ENCODE measurements around the gene ILDR2.

Gene ILDR2

DNA sequence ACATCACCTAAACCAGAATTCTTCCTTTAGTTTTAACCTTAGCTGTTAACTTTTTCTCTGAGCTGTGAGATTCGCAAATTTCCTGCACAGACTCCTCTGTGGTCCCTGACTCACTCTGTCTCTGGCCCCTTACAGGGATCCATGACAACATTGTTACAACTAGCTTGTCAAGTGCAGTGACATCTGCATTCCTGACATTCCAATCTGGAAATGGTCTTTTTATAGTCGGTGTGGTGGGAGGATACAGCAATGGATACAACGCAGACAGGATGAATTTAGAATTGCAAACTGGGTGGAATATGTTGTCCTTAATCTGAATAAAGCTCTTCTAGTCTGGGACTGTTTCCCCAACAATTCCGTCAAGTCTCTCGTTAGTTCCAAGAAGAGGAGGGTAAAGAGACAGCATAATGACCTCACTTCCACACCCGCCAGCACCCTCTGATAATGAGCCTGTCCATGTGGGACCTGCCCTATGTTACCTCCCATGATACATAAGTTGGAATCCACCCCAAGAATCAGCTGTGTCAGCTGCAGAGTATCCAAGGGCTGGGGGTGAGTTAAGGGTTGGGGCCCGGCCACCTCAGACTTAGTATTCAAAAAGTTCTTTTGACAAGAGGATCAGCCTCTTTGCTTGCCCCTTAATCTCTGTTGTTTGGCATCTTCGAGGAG is 49.4 kb downstream of the ILDR2 start:
- TF ChIP-seq, protein P1, sequence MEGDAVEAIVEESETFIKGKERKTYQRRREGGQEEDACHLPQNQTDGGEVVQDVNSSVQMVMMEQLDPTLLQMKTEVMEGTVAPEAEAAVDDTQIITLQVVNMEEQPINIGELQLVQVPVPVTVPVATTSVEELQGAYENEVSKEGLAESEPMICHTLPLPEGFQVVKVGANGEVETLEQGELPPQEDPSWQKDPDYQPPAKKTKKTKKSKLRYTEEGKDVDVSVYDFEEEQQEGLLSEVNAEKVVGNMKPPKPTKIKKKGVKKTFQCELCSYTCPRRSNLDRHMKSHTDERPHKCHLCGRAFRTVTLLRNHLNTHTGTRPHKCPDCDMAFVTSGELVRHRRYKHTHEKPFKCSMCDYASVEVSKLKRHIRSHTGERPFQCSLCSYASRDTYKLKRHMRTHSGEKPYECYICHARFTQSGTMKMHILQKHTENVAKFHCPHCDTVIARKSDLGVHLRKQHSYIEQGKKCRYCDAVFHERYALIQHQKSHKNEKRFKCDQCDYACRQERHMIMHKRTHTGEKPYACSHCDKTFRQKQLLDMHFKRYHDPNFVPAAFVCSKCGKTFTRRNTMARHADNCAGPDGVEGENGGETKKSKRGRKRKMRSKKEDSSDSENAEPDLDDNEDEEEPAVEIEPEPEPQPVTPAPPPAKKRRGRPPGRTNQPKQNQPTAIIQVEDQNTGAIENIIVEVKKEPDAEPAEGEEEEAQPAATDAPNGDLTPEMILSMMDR (IDR thresholded peaks at IDR 0.05; ENCODE audit: insufficient read depth, missing control alignments) = no peak
- DNase-seq (ENCODE audit: insufficient read length, low spot score) (no peak), FAIRE-seq (no peak)

DNA sequence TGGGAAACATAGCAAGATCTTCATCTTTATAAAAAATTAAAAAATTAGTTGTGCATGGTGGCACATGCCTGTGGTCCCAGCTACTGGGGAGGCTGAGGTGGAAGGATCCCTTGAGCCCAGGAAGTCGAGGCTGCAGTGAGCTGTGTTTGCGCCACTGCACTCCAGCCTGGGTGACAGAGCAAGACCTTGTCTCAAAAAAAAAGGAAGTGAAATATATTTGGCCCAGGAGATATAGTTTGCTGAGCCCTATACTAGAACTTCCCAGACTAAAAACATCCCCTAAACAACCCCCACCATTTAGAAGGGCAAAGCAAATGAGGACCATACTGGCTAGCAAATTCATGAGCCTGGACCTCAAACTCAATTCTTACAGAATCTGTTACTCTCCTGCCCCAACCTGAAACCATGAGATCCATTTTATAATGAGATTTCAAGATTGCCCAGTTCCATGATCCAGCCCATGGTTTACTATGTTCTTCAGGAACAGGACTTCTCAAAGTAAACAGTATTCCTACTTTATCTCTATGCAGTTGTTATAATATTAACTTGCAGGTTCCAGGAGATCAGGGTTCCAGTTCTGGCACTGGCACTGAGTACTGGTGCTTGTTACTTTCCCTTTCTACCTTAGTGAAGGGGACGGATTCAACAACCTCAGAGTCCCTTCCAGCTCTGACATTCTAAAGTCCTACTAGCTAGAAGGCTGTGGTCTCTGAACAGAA is 50.4 kb downstream of the ILDR2 start:
- FAIRE-seq (no peak), DNase-seq (ENCODE audit: insufficient read length, low spot score) (no peak)
- TF ChIP-seq, protein P1 (IDR thresholded peaks at IDR 0.05; ENCODE audit: insufficient read depth, missing control alignments) = no peak

DNA sequence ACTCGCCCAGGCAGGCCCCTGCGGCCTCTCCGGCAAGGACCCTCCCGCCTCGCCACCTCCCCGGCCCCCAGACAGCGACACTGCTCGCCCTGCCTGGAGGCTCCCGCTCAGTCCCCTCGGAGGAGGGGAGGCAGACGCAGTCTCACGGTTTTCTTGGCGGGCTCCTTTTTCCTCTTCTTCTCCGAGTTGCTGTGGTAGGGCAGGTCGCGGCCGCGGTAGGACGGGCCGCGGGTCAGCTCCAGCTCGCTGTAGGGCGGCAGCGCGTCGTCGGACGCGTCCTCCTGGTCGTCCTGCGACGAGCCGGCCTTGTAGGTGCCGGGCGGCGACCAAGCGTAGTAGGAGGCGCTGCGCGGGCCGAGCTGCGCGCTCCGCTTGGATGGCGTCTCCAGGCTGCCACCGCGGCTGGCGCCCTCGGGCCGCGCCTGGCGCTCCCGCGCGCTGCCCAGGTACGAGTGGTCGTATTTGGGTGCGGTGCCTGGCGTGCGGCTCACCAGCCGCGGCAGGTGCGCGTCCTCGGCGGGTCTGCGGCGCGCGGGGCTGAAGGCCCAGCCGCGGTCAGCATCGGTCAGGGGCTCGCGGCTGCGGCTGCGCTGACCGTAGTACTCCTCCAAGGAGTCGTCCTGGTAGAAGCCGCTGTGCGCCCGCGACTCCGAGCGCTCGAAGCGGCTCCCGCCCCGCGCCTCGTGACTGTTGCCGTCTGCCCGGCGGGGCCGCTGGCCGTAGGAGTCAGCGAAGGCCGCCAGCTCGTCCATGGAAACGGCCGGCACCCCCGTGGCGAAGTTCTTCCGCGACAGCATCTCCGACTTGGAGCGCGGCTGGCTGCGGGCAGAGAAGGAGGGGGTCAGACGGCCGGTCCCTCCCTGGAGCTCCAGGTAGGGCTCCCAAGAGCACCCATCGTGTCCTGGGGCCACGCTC is 54.5 kb downstream of the ILDR2 start:
- no peak for DNase-seq (ENCODE audit: insufficient read length, low spot score)
- TF ChIP-seq, protein P1 (IDR thresholded peaks at IDR 0.05; ENCODE audit: insufficient read depth, missing control alignments) = no peak
- FAIRE-seq = no peak

DNA sequence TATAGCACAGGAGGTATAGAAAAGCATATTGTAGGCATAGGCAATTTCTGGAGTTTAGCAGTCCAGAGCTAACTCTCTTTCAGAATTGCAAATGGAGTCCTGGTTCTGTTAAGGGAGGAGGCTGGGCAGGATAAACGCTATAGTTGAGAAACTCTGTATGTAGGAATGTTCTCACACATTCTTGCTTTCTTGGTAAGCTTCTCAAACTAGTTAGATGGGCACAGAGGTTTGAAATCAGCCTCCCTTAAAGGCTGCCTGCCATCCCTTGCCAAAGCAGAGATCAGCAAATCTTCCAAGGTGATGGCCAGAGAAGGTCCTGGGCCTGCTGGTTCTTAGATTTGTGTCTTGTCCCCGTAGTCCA is 56.4 kb downstream of the ILDR2 start:
- no peak for FAIRE-seq
- TF ChIP-seq, protein P1 (IDR thresholded peaks at IDR 0.05; ENCODE audit: insufficient read depth, missing control alignments) = no peak
- DNase-seq (ENCODE audit: insufficient read length, low spot score) = no peak

DNA sequence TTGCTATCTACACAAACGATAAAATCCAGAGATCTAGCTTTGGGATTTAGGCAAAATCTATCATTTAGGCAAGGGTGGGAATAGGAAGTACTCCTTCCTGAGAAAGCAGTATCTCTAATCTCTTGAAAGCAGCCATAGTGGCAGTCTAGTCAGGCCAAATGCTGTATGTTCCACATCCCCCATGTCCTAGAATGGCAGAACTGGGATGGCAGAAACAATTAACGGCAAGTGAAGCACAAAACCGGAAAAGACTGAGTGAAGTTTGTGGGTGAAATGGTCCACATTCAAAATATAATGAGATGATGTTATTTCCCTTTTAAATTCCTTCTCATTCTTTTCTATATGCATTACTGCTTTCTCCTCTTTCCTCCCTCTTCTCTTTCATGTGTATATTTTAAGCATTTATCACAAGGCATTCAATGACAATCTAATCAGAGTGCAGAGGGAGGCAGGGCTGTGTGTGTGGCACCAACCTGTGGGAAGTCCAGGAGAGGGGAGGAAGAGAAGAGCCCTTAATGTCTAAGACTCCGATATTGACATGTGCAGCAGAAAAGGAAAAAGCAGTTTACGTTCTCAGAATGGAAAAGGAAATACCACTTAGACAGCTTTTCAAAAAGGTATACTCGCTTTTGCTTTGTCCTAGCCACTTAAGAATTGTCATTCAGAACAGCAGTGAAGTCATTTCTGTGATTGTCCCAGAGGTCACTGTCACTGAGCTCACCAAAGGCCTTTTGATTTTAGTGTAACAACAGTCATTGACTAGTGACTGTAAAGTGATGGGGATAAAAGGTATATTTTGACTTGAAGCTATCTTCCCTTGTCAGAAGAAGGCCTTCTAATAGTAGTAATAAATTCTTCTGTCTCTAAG is 57.0 kb downstream of the ILDR2 start:
- no peak for FAIRE-seq
- no peak for DNase-seq (ENCODE audit: insufficient read length, low spot score)

DNA sequence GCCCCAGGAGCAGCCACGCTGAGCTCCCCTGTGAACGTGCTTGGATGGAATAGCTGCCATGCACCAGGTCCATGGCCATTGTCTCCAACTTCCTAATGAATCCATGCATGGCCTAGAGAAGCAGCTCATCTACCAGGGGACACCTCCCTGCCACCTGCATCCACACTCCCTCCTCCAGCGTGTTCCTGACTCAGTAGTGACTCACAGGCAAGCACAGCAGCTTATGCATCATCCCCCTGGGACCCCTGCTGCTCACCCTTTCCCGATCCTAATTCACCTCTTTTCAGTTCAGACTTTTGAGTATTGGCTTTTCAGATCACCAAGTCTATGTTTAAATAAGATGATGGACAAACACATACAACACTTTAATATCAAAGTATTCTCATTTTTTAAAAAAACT is 59.4 kb downstream of the ILDR2 start:
- DNase-seq (ENCODE audit: insufficient read length, low spot score) (no peak), FAIRE-seq (no peak)
- TF ChIP-seq, protein P1 (IDR thresholded peaks at IDR 0.05; ENCODE audit: insufficient read depth, missing control alignments) = no peak

More for the DNA sequence above, 57.0 kb downstream of the ILDR2 start:
- TF ChIP-seq, protein P1 (IDR thresholded peaks at IDR 0.05; ENCODE audit: insufficient read depth, missing control alignments) = no peak
